Common myeloid progenitor, CD34-positive (primary cell): ENCODE measurements around the gene ATP5PF.

Experiments used
- CTCF ChIA-PET: fragments of 350-600 bp; sonication (Branson Sonifier 250); formaldehyde crosslinking; loops from one replicate; lab custom pipeline; 2021; ENCODE audit warnings: antibody characterized with exemption; lab: Charles Lee
- POLR2A ChIA-PET: fragments of 350-600 bp; sonication (Branson Sonifier 250); formaldehyde crosslinking; loops from one replicate; lab custom pipeline; 2021; ENCODE audit warnings: antibody characterized with exemption; lab: Charles Lee
- DNase-seq, 3 donors: peaks; one replicate each; pipeline versions ENCODE4 v3.0.0 to v3.0.0-alpha.2; 2013
- H3K27ac ChIP-seq, 2 experiments: 1 replicate in 1 of 2; 2 replicates in 1 of 2; pipeline ENCODE4 v1.7.0; 2013; ENCODE audit warnings: inconsistent platforms in 2 of 2, low read length in 2 of 2, mild to moderate bottlenecking in 2 of 2, low read depth in 1 of 2, moderate library complexity in 1 of 2; ENCODE audit not compliant: severe bottlenecking in 2 of 2, insufficient read depth in 1 of 2, poor library complexity in 1 of 2
- H3K27me3 ChIP-seq, 5 experiments: replicated peaks in 2 of 5; 1 replicate in 3 of 5; 2 replicates in 2 of 5; pipeline versions ENCODE4 v1.6.1 to v1.7.0; 2013; ENCODE audit warnings: low read length in 4 of 5, mild to moderate bottlenecking in 2 of 5, moderate library complexity in 2 of 5, inconsistent platforms in 1 of 5; ENCODE audit not compliant: insufficient read depth in 5 of 5, control insufficient read depth in 4 of 5
- H3K36me3 ChIP-seq, 4 experiments: 1 replicate in 2 of 4; 2 replicates in 2 of 4; pipeline versions ENCODE4 v1.6.1 to v1.7.0; 2013; ENCODE audit warnings: low read length in 3 of 4, control low read depth in 1 of 4, mild to moderate bottlenecking in 1 of 4; ENCODE audit not compliant: control insufficient read depth in 4 of 4, insufficient read depth in 4 of 4
- H3K4me1 ChIP-seq, 4 experiments: 1 replicate in 3 of 4; 2 replicates in 1 of 4; pipeline versions ENCODE4 v1.6.1 to v1.7.1; 2013; ENCODE audit warnings: low read length in 3 of 4, mild to moderate bottlenecking in 3 of 4, control low read depth in 1 of 4, inconsistent platforms in 1 of 4, moderate library complexity in 1 of 4; ENCODE audit not compliant: control insufficient read depth in 4 of 4, insufficient read depth in 4 of 4; ENCODE audit errors: control extremely low read depth in 1 of 4
- H3K4me3 ChIP-seq, 7 experiments: 1 replicate in 4 of 7; 2 replicates in 3 of 7; pipeline versions ENCODE4 v1.5.1 to v1.7.0; 2013; ENCODE audit warnings: mild to moderate bottlenecking in 7 of 7, low read length in 6 of 7, moderate library complexity in 6 of 7, inconsistent platforms in 2 of 7, low read depth in 2 of 7, control low read depth in 1 of 7; ENCODE audit not compliant: insufficient read depth in 4 of 7, control insufficient read depth in 1 of 7; ENCODE audit errors: extremely low read depth in 1 of 7
- H3K9me3 ChIP-seq, 5 experiments: 1 replicate in 4 of 5; 2 replicates in 1 of 5; pipeline versions ENCODE4 v1.6.1 to v1.7.1; 2013; ENCODE audit warnings: low read length in 4 of 5, mild to moderate bottlenecking in 2 of 5, inconsistent platforms in 1 of 5, low read depth in 1 of 5, moderate library complexity in 1 of 5; ENCODE audit not compliant: control insufficient read depth in 4 of 5, insufficient read depth in 2 of 5; ENCODE audit errors: control extremely low read depth in 1 of 5
- WGBS: methylation state at CpG from one replicate; pipeline ENCODE4 v1.1.5; 2013; ENCODE audit not compliant: insufficient coverage; 5-methylcytosine and 5-hydroxymethylcytosine counted together

Gene ATP5PF

DNA sequence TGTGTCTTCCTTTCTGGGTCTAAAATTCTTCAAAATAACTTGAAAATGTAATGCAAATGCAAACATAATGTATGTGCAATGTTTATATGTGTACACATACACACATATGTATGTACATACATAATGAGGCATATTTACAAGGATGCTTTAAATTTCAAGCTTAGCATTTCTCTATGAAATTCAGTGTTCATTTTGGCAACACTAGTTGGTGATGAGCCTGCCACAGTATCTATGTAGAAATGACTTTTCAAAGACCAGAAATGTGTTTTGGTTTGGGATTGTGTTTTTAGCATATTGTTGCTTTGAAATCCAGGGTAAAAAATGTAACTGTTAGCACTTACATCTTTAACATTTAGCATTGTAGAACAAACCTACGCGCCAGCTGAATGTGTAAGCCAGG lies 10.2 kb upstream of the ATP5PF start:
- ChIA-PET POLR2A (no interaction called here), CTCF (interaction anchor here (0.7 to 1.8 kb wide), 6 partner anchors 8 to 137 kb away, joined by 3 to 5 read pairs (median 4); partner anchors contain the start of genes ATP5PF and GABPA)
- DNase-seq: no peak
- H3K4me1 ChIP-seq: peaks cover 0 to 2% (median 0%) of the 10 kb centered on the region in 4 experiments
- H3K36me3 ChIP-seq: peaks cover 11 to 31% (median 19%) of the 10 kb centered on the region in 4 experiments
- WGBS: no CpG with 5 or more reads among the region's 2 CpGs
- H3K9me3 ChIP-seq: no peaks in the 10 kb centered on the region
- no peaks in the 10 kb centered on the region for H3K27me3 ChIP-seq
- H3K27ac ChIP-seq: no peak overlapping the region
- H3K4me3 ChIP-seq: no peak overlapping the region

DNA sequence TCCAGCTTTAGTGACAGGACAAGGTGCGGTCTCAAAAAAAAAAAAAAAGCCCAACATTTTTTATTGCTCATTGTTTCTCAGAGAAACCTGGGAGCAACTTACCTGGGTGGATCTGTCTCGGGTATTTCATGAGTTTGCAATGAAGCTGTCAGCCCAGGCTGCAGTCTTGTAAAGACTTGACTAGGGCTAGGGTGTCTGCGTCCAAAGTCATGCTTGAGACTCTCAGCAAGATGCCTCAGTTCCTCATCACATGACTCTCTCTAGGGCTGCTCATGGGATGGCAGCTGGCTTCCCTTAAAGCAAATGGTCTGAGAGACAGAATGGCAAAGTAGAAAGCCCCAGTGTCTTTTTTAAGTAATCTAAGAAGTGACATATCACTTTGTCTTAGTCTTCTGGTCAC lies 8.2 kb upstream of the ATP5PF start:
- no peak for DNase-seq
- WGBS: 96% methylated on average over 3 of the region's 3 CpGs
- ChIA-PET POLR2A (no interaction called here), CTCF (interaction anchor here (2.5 kb wide), 1 partner anchor 25 kb away, joined by 6 read pairs; no protein-coding TSS in a partner anchor)
- Histone ChIP-seq H3K27me3 (no peaks in the 10 kb centered on the region), H3K27ac (no peak overlapping the region), H3K4me1 (peaks cover 0 to 4% (median 1%) of the 10 kb centered on the region in 4 experiments), H3K4me3 (no peak overlapping the region), H3K36me3 (peaks cover 8 to 25% (median 18%) of the 10 kb centered on the region in 4 experiments), H3K9me3 (no peaks in the 10 kb centered on the region)

DNA sequence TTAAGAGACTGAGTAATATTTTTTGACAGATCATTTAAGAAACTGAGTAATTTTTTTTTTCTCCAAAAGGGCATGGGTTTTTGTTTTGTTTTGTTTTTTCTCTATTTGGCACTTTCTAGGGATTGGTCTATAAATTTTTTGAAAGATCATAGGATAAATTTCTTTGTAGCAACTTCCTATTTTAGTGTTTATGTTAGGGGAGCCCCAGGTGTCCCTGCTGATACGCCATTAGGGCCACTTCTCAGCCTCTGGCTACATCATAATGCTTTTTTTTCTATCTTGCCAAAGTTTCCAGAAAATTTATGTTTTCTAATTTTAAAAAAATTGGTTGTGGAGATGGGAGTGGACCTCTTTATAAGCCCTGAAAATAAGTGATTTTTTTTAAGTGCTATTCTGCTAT lies 2.7 kb upstream of the ATP5PF start:
- H3K4me1 ChIP-seq: peaks cover 22 to 34% (median 27%) of the 10 kb centered on the region in 4 experiments
- H3K27ac ChIP-seq: peak overlapping the region; percentile 23 to 98
- WGBS: no CpG with 5 or more reads among the region's 1 CpG
- POLR2A ChIA-PET: interaction anchor here (1.0 kb wide), 1 partner anchor 556 kb away, joined by 3 read pairs; no protein-coding TSS in a partner anchor
- CTCF ChIA-PET: interaction anchor here (1.5 kb wide), 1 partner anchor 8 kb away, joined by 5 read pairs; no protein-coding TSS in a partner anchor
- no peaks in the 10 kb centered on the region for H3K27me3 ChIP-seq
- peaks cover 0 to 7% (median 3%) of the 10 kb centered on the region in 4 experiments for H3K36me3 ChIP-seq
- no peaks in the 10 kb centered on the region for H3K9me3 ChIP-seq
- H3K4me3 ChIP-seq: peak overlapping the region in 4 of 7 experiments; percentile 20 to 99 (median 93)
- DNase-seq: peak; percentile 22 to 61 (median 49)

DNA sequence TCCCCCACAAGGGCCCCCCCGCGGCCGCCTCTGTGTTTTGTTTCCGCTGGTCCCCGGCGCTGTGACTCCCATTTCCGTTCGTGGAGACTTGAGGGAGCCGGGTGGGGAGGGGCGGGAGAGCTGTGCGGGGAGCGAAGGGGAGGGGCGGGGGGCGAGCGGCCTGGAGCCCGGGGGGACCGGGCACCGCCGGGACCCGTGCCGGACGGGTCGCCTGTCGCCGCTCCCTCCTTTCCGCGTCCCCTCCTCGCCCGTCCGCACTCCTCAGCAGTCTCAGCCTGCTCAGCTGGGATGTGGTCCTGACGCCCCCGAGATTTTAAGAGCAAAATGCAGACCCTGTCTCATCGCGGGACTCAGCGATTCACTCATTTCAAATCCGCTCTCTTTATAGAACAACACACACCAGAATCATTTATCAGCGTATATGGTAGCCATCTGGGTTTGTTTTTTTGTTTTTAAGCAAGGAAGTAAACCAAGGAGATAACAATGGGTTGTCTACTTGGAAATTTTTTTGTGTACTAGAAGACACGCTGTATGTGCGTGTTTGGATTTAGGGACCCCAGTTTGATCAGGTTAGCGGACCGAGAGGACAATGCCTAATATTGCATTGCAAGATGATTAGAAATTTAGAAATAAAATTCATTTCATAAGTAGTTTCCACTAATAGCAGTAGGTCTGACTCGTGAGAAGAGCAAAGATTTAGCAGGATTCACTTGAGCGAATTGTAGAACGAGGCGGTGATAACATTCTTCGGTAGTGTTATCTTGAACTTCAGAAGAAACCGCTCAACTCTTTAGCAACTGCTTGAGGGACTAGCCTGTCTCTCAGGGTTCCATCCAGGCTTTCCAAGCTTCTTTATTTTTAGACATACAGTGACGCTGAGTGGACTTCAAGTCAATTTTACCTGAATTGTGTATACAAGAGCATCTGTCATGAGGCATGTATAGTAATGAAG lies 1.2 kb upstream of the ATP5PF start:
- POLR2A ChIA-PET: interaction anchor here (0.7 kb wide), 1 partner anchor 11 kb away, joined by 3 read pairs; no protein-coding TSS in a partner anchor
- peak; percentile 16 to 71 (median 65) for DNase-seq
- CTCF ChIA-PET: interaction anchor here (1.3 to 1.5 kb wide), 2 partner anchors 9 kb away, joined by 4 to 5 read pairs; no protein-coding TSS in a partner anchor
- Histone ChIP-seq H3K4me1 (peaks cover 22 to 36% (median 30%) of the 10 kb centered on the region in 4 experiments), H3K27me3 (no peaks in the 10 kb centered on the region), H3K36me3 (peaks cover 0 to 15% (median 0%) of the 10 kb centered on the region in 4 experiments), H3K4me3 (peak overlapping the region; percentile 88 to 99 (median 92)), H3K9me3 (no peaks in the 10 kb centered on the region), H3K27ac (peak overlapping the region; percentile 94 to 98)
- under 1% methylated on average over 28 of the region's 48 CpGs for WGBS

DNA sequence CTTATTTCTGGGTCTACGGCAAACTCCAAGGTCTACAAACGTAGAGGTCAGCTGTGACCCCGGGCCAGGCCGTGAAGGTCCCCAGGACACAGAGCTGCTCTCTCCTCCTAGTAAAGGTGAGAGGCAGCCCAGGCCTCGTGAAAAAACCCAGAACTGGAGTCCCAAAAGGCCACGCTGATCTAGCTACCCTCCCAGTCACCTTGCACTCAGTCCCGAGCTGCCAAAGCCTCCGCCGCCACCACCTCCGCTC lies 125 bp downstream of the ATP5PF start:
- peak overlapping the region; percentile 94 to 98 for H3K27ac ChIP-seq
- H3K27me3 ChIP-seq: no peaks in the 10 kb centered on the region
- H3K36me3 ChIP-seq: peaks cover 0 to 19% (median 5%) of the 10 kb centered on the region in 4 experiments
- 0% methylated on average over 8 of the region's 10 CpGs for WGBS
- peak overlapping the region; percentile 88 to 99 (median 92) for H3K4me3 ChIP-seq
- H3K4me1 ChIP-seq: peaks cover 22 to 36% (median 30%) of the 10 kb centered on the region in 4 experiments
- DNase-seq: no peak
- CTCF ChIA-PET: interaction anchor here (1.0 to 1.4 kb wide), 5 partner anchors 10 to 126 kb away, joined by 3 to 5 read pairs (median 3); no protein-coding TSS in a partner anchor
- POLR2A ChIA-PET: interaction anchor here (0.5 to 1.0 kb wide), 3 partner anchors 24 to 111 kb away, joined by 3 to 4 read pairs (median 3); no protein-coding TSS in a partner anchor
- H3K9me3 ChIP-seq: no peaks in the 10 kb centered on the region

DNA sequence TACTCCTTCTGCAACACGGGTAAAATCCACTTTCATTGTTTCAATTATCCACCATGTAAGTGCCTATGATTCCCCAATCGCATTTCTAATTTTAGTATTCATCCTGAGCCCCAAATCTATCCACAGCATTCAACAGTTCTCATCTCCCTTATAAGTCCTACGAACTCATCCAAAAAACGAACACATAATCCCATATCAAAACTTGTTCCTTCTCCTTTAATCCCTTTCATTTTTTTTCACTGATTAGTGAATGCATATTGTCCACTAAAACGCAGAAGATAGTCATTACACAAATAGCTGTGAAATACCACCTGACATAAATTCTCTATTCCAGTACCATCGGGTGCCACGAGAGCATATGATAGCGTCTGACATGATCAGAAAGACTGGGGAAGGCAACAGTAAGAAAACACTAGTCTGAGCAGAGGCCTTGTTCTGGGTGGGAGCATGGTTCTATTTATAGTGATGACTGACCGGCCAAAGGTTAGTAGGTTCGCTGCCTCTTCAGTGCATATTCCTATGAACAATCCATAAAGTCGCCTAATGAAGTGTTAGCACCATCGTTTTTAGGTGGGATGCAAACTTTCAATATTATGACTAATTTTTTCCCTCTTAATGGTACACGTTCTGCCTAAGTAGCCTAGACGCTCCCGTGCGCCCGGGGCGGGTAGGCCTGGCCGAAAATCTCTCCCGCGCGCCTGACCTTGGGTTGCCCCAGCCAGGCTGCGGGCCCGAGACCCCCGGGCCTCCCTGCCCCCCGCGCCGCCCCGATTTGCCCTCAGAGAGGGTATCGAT lies 648 bp downstream of the ATP5PF start:
- 6% methylated on average over 28 of the region's 30 CpGs for WGBS

More for the DNA sequence above, 648 bp downstream of the ATP5PF start:
- Histone ChIP-seq H3K4me1 (peaks cover 22 to 36% (median 30%) of the 10 kb centered on the region in 4 experiments), H3K36me3 (peaks cover 2 to 18% (median 7%) of the 10 kb centered on the region in 4 experiments), H3K27me3 (no peaks in the 10 kb centered on the region), H3K27ac (peak overlapping the region; percentile 94 to 98), H3K4me3 (peak overlapping the region; percentile 88 to 99 (median 92)), H3K9me3 (no peaks in the 10 kb centered on the region)
- DNase-seq: peak; percentile 14 to 74 (median 62)
- CTCF ChIA-PET: interaction anchor here (1.0 to 1.4 kb wide), 4 partner anchors 15 to 126 kb away, joined by 3 to 5 read pairs (median 3); no protein-coding TSS in a partner anchor
- POLR2A ChIA-PET: interaction anchor here (0.8 to 1.0 kb wide), 2 partner anchors 24 to 91 kb away, joined by 3 to 4 read pairs; no protein-coding TSS in a partner anchor
